Raji (cell line): ENCODE data around the gene EGR1.

Experiments
- POLR2A ChIP-seq: IDR thresholded peaks from 2 replicates; pipeline ENCODE4 v1.6.1; 2011; ENCODE audit warnings: low read depth, low read length, control low read depth; ENCODE audit not compliant: insufficient read depth

Gene EGR1

GRCh38 chr5:138465261-138466124 lies at the start of gene EGR1:
TSS of gene EGR1 (plus strand) at chr5:138465479. CDS start at chr5:138465762, 283 bp downstream.
- peak; percentile 37; the same call in 1 of the 2 replicates for TF ChIP-seq POLR2A

GRCh38 chr5:138418444-138418843 lies 46.8 kb upstream of the EGR1 start:
- no peak for TF ChIP-seq POLR2A

GRCh38 chr5:138425079-138425478 lies 40.2 kb upstream of the EGR1 start:
- no peak for TF ChIP-seq POLR2A

GRCh38 chr5:138435943-138436342 lies 29.3 kb upstream of the EGR1 start:
- no peak for TF ChIP-seq POLR2A

GRCh38 chr5:138438003-138438723 lies 27.1 kb upstream of the EGR1 start:
- TF ChIP-seq POLR2A = no peak

- TF ChIP-seq POLR2A = no peak
These were observed 26.4 kb upstream of the EGR1 start, which contains the start of gene REEP2 for GRCh38 chr5:138438724-138439476. TSS of gene REEP2 (plus strand) at chr5:138439057. CDS start at chr5:138439209, 152 bp downstream.

- no peak for TF ChIP-seq POLR2A
These were observed 25.7 kb upstream of the EGR1 start for GRCh38 chr5:138439477-138440158.

- no peak for TF ChIP-seq POLR2A
These were observed 24.9 kb upstream of the EGR1 start for GRCh38 chr5:138440159-138441073.

- no peak for TF ChIP-seq POLR2A
These were observed 24.1 kb upstream of the EGR1 start for GRCh38 chr5:138441221-138441620.

- TF ChIP-seq POLR2A = no peak
These were observed 21.1 kb upstream of the EGR1 start for GRCh38 chr5:138444078-138444773.

GRCh38 chr5:138444774-138445546 lies 20.3 kb upstream of the EGR1 start:
- no peak for TF ChIP-seq POLR2A

GRCh38 chr5:138445547-138446271 lies 19.6 kb upstream of the EGR1 start:
- no peak for TF ChIP-seq POLR2A
